CD4-positive, alpha-beta T cell (primary cell): ENCODE measurements around the gene DICER1. TPM values are rescaled to one million over a fixed set of nuclear protein-coding genes. Genes with fewer than 3 reads are reported as not detected.
A peak's percentile ranks its signal among the peaks of the same experiment; 100 is the strongest.

ENCODE experiments used
- ATAC-seq: fragments of 200-7000 bp; cut with Tn5 transposase; one replicate; pipeline ENCODE4 v1.10.0; 2022; ENCODE audit warnings: mild to moderate bottlenecking; ENCODE audit not compliant: poor library complexity
- CTCF ChIA-PET: fragments of 350-600 bp; sonication (Branson Sonifier 250); formaldehyde crosslinking; loops from one replicate; lab custom pipeline; 2021; ENCODE audit warnings: antibody characterized with exemption, inconsistent platforms; lab: Charles Lee
- POLR2A ChIA-PET: fragments of 350-600 bp; sonication (Branson Sonifier 250); formaldehyde crosslinking; loops from one replicate; lab custom pipeline; 2021; ENCODE audit warnings: antibody characterized with exemption, inconsistent platforms; lab: Charles Lee
- DNase-seq, 14 experiments: peaks; one replicate each; pipeline ENCODE4 v3.0.0-alpha.2; 2013 to 2020; ENCODE audit warnings: mixed read lengths in 2 of 14
- H3K27ac ChIP-seq, 2 donors: one replicate each; pipeline versions ENCODE4 v1.5.1 to v1.7.0; 2013; ENCODE audit warnings: low read length in 2 of 2, low read depth in 1 of 2, mild to moderate bottlenecking in 1 of 2
- H3K27me3 ChIP-seq, 2 experiments: 1 replicate in 1 of 2; 2 replicates in 1 of 2; pipeline versions ENCODE4 v1.6.1 to v1.7.0; 2013; ENCODE audit warnings: low read length in 2 of 2, control low read depth in 1 of 2, mild to moderate bottlenecking in 1 of 2, moderate library complexity in 1 of 2; ENCODE audit not compliant: insufficient read depth in 2 of 2, control insufficient read depth in 1 of 2
- H3K36me3 ChIP-seq: one replicate; pipeline ENCODE4 v1.6.1; 2013; ENCODE audit warnings: low read length, control low read depth; ENCODE audit not compliant: insufficient read depth
- H3K4me1 ChIP-seq: one replicate; pipeline ENCODE4 v1.6.1; 2013; ENCODE audit warnings: low read length, control low read depth; ENCODE audit not compliant: insufficient read depth
- H3K4me3 ChIP-seq: one replicate; pipeline ENCODE4 v1.5.1; 2013; ENCODE audit warnings: mild to moderate bottlenecking, low read length, moderate library complexity
- H3K9me3 ChIP-seq, 2 experiments: 1 replicate in 1 of 2; 2 replicates in 1 of 2; pipeline versions ENCODE4 v1.6.1 to v1.7.0; 2013; ENCODE audit warnings: low read length in 2 of 2, mild to moderate bottlenecking in 2 of 2, control low read depth in 1 of 2, moderate library complexity in 1 of 2; ENCODE audit not compliant: control insufficient read depth in 1 of 2, insufficient read depth in 1 of 2
- H3K27ac Mint-ChIP-seq: one replicate; pipeline ENCODE4 v1.8.0; 2020; ENCODE audit warnings: mixed read lengths
- H3K27me3 Mint-ChIP-seq: one replicate; pipeline ENCODE4 v1.8.0; 2021; ENCODE audit warnings: mixed read lengths
- H3K36me3 Mint-ChIP-seq: one replicate; pipeline ENCODE4 v1.8.0; 2021; ENCODE audit warnings: low read depth, mixed read lengths
- H3K4me1 Mint-ChIP-seq: one replicate; pipeline ENCODE4 v1.8.0; 2021; ENCODE audit warnings: low read depth, mixed read lengths
- H3K4me3 Mint-ChIP-seq: one replicate; pipeline ENCODE4 v1.8.0; 2020; ENCODE audit warnings: mild to moderate bottlenecking, mixed read lengths
- H3K9me3 Mint-ChIP-seq: one replicate; pipeline ENCODE4 v1.8.0; 2020; ENCODE audit warnings: mixed read lengths
- CTCF ChIP-seq: fragments of 200-600 bp; IDR thresholded peaks from one replicate; pipeline ENCODE4 v1.8.0; 2022; ENCODE audit warnings: antibody characterized with exemption, mild to moderate bottlenecking
- intact Hi-C, 2 experiments: fragments of 100-400 bp; cut with DNase I in 1 of 2; cut with micrococcal nuclease in 1 of 2; formaldehyde crosslinking; loops; one replicate each; pipeline versions ENCODE4 v1.15.1 to v1.9.0; 2023 to 2025; cut with DNase I, micrococcal nuclease
- total RNA-seq, 174 experiments: library from RNA in 2 of 174; stranded (reverse) in 2 of 174; gene quantifications; one replicate each; pipeline ENCODE4 v1.2.3 and lab custom pipeline; 2021 to 2026

Gene DICER1
- total RNA-seq, 2 experiments from 2014 or later, result 53.7 to 66.0 TPM

DNA sequence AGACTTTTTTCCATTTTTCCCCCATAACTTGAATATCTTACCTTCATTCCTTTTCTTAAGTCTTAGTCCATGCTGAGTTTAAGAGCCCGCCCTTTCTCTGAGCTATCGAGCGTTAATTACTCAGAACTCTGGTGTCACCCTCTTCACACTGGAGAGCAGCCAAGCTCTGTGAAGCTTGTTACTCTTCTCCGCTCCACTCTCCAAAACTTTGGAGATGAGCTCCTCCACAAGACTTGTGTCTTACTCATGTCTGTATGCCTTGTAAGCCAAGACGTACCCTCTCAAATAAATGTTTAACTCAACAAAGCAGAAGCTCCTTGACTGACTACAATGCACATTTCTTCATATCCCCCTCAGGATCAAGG lies 54.7 kb downstream of the DICER1 start:
- Histone ChIP-seq H3K4me1 (no peaks in the 10 kb centered on the region), H3K4me3 (no peak overlapping the region), H3K36me3 (peaks cover 56% of the 10 kb centered on the region), H3K27ac (no peak overlapping the region), H3K27me3 (no peaks in the 10 kb centered on the region), H3K9me3 (no peaks in the 10 kb centered on the region)
- ATAC-seq (no peak), DNase-seq (no peak)
- no peaks in the 10 kb centered on the region for H3K27me3 Mint-ChIP-seq
- TF ChIP-seq CTCF, result no peak
- no peaks in the 10 kb centered on the region for H3K9me3 Mint-ChIP-seq
- no peak overlapping the region for H3K27ac Mint-ChIP-seq
- no peak overlapping the region for H3K4me3 Mint-ChIP-seq
- peaks cover 91% of the 10 kb centered on the region for H3K36me3 Mint-ChIP-seq
- intact Hi-C loops, result no loop called here
- CTCF ChIA-PET, result interaction anchor here (1.1 kb wide), 1 partner anchor 15 kb away, joined by 3 read pairs; no protein-coding TSS in a partner anchor
- peaks cover 41% of the 10 kb centered on the region for H3K4me1 Mint-ChIP-seq
- POLR2A ChIA-PET, result no interaction called here

- Histone ChIP-seq H3K36me3 (peaks cover 51% of the 10 kb centered on the region), H3K9me3 (no peaks in the 10 kb centered on the region), H3K4me3 (no peak overlapping the region), H3K27me3 (no peaks in the 10 kb centered on the region), H3K4me1 (no peaks in the 10 kb centered on the region), H3K27ac (no peak overlapping the region)
- Mint-ChIP-seq H3K9me3 (no peaks in the 10 kb centered on the region), H3K4me3 (no peak overlapping the region), H3K36me3 (peaks cover 90% of the 10 kb centered on the region), H3K27me3 (no peaks in the 10 kb centered on the region), H3K27ac (no peak overlapping the region), H3K4me1 (peaks cover 41% of the 10 kb centered on the region)
- ATAC-seq (no peak), DNase-seq (no peak)
- intact Hi-C loops, result no loop called here
- ChIA-PET CTCF (interaction anchor here (1.1 kb wide), 1 partner anchor 16 kb away, joined by 3 read pairs; no protein-coding TSS in a partner anchor), POLR2A (no interaction called here)
- TF ChIP-seq CTCF, result no peak
These were observed 55.3 kb downstream of the DICER1 start for GRCh38 chr14:95101736-95102679.

- Mint-ChIP-seq H3K9me3 (no peaks in the 10 kb centered on the region), H3K27ac (no peak overlapping the region), H3K36me3 (peaks cover 93% of the 10 kb centered on the region), H3K4me3 (no peak overlapping the region), H3K4me1 (peaks cover 41% of the 10 kb centered on the region), H3K27me3 (no peaks in the 10 kb centered on the region)
- POLR2A ChIA-PET, result no interaction called here
- Histone ChIP-seq H3K36me3 (peaks cover 51% of the 10 kb centered on the region), H3K27ac (no peak overlapping the region), H3K27me3 (no peaks in the 10 kb centered on the region), H3K4me3 (no peak overlapping the region), H3K4me1 (no peaks in the 10 kb centered on the region), H3K9me3 (no peaks in the 10 kb centered on the region)
- intact Hi-C loops, result no loop called here
- DNase-seq (peak in 10 of 14 experiments; percentile 2 to 60 (median 16)), ATAC-seq (peak; percentile 61)
- peak; percentile 10 for TF ChIP-seq CTCF
- CTCF ChIA-PET, result interaction anchor here (0.8 kb wide), 1 partner anchor 18 kb away, joined by 3 read pairs; no protein-coding TSS in a partner anchor
These were observed 58.2 kb downstream of the DICER1 start for GRCh38 chr14:95098984-95099599.
